Left cardiac atrium (tissue), 4 donors: ENCODE data around the gene SIT1. TPM values are rescaled to one million over a fixed set of nuclear protein-coding genes. Genes with fewer than 3 reads are reported as not detected.

Source experiments
- ATAC-seq, 2 donors: fragments of 200-7000 bp; cut with Tn5 transposase; one replicate each; pipeline ENCODE4 v1.9.1; 2020; ENCODE audit warnings: mild to moderate bottlenecking in 2 of 2, moderate library complexity in 2 of 2
- DNase-seq: peaks from one replicate; pipeline ENCODE4 v3.0.0-alpha.2; 2020
- intact Hi-C, 2 donors: fragments of 100-400 bp; cut with DNase I; formaldehyde crosslinking; loops; one replicate each; pipeline versions ENCODE4 v1.14.1 to v1.15.1; 2022 to 2023
- total RNA-seq, 2 donors: library from RNA; stranded (reverse); fragmentation: NEBNext Ultra II Directional; extraction: Animal tissue kit (Norgen Biotek cat#: 25700); gene quantifications; one replicate each; pipeline ENCODE4 v1.2.1, GENCODE V29; 2021
- donor health status: DM: no; HTN: yes; CAD: no.
- donor health status: DM: no; HTN: yes; CAD: no; lungs with severe emphysema.
- donor health status: DM: yes; HTN: yes; CAD: no.
- donor health status: Dilated cardiomyopathy.

Gene SIT1
- total RNA-seq, 2 donors from 2014 or later: 0.86 to 1.6 TPM

DNA sequence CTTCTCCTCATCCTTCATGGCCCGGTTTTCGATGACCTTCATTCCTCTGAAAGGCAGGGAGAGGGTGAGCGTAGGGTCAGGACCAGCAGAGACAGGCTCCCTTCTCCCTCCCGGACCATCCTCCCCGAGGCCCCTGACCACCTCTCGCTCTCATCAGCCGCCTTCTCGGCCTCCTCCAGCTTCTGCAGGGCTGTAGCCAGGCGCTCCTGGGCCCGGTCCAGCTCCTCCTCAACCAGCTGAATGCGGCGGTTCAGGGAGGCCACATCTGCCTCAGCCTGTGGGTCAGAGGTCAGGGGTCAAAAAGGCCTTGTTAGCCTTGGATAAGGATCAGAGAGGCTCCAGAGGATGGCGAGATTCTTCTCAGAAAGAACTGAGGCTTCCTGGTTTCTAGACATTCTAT is 34.8 kb upstream of the SIT1 start:
- no peak for ATAC-seq
- intact Hi-C loops: no loop called here
- DNase-seq: no peak

DNA sequence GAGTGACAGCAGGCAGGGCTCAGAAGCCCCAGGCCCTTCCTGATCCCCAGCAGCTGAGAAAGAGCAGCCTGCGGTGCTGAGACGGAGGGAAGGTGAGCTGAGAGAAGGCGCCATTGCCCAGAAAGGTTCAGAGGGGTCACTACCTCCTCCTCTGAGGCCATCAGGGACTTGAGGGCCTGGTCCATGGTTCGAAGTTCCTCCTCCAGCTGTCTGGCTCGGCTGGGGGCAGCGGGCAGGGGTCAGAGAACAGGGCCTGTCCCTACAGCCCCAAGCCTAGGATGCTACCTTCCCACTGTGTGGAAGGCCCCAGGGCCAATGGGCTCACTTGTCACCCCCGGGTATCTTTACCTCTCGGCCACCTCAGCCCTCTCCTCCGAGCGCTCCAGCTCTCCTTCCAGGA is 34.2 kb upstream of the SIT1 start:
- DNase-seq (no peak), ATAC-seq (no peak)
- intact Hi-C loops: no loop called here

DNA sequence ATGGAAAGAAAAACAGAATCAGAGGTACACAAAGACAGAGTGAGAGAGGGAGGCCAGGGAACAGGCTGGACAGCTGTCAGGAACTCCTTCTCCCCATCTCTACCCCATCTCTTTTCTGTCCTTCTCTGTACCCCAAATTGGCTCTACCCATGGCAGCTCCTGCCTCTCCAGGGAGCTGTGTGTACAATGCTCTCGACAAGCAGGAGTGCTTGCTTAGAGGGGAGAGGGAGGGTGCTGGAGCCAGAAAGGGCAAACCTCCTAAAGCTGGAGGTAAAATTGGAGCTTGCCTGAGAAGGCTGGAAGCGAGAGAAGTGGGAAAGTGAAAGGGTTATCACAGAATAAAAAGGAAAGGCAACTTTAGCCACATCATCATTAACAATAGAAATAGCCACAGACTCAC is 32.6 kb upstream of the SIT1 start:
- DNase-seq: no peak
- intact Hi-C loops: no loop called here
- ATAC-seq: no peak

DNA sequence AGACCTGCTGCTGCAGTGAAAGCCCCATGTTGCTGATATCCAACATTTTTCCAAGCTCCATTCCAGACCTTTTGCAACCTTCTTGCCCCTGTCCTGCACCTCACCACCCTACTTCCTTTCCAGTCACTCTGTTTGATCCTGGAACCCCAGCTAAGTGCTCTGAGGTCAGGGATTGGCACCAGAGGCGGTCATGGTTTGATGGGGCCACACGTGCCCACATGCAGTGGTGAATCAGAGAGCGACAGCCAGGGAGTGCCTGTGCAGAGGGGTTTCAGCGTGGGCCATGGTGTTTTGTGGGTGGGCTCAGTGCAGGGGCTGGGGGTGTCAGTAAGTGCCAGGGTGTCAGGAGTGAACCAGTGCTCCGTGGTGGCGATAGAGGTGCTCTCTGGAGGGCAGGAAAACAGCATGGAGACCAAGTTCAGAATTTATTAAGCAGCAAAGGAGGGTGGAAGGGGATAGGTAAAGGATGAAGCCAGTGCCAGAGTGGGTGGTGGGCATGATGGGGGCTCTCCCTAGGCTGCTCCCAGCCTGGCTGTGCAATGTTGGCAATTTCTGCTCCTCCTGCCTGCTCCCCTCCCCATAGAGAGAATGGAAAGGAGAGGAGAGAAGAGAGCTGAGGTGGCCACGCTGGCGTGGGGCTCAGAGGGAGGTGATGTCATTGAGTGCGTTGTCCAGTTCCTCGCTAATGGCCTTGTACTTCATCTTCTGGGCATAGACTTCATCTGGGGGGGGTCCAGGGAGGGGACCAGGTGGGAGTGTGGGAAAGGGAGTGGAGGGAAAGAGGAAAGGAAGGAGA is 32.0 kb upstream of the SIT1 start:
- intact Hi-C loops: no loop called here
- DNase-seq (no peak), ATAC-seq (no peak)

GRCh38 chr9:35682051-35682450 is 31.3 kb upstream of the SIT1 start:
- intact Hi-C loops: no loop called here
- no peak for DNase-seq

GRCh38 chr9:35681341-35682002 is 30.7 kb upstream of the SIT1 start:
- intact Hi-C loops: no loop called here
- no peak for DNase-seq
- ATAC-seq: no peak

More at GRCh38 chr9:35682051-35682450, 31.3 kb upstream of the SIT1 start:
- ATAC-seq: no peak

DNA sequence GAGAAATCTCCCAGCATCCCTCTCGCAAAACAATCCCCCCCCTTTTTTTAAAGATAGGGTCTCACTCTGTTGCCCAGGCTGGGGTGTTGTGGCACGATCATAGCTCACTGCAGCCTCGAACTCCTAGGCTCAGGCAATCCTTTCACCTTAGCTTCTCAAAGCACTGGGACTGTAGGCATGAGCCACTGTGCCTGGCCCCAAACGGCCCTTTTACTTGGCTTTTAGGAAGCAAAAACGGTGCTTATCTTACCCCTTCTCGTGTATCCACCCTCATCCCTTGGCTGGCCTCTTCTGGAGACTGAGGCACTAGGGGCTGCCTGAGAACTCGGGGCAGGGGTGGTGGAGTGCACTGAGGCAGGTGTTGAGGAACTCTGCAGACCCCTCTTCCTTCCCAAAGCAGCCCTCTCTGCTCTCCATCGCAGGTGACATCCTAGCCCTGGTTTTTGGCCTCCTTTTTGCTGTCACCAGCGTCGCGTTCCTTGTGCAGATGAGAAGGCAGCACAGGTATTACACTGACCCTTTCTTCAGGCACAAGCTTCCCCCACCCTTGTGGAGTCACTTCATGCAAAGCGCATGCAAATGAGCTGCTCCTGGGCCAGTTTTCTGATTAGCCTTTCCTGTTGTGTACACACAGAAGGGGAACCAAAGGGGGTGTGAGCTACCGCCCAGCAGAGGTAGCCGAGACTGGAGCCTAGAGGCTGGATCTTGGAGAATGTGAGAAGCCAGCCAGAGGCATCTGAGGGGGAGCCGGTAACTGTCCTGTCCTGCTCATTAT is 29.8 kb upstream of the SIT1 start:
- intact Hi-C loops: no loop called here
- no peak for DNase-seq
- ATAC-seq: peak in 1 of 2 donors; percentile 6

GRCh38 chr9:35679766-35680330 is 29.1 kb upstream of the SIT1 start:
- DNase-seq: no peak
- no peak for ATAC-seq
- intact Hi-C loops: no loop called here

GRCh38 chr9:35679091-35679490 is 28.4 kb upstream of the SIT1 start:
- DNase-seq: no peak
- ATAC-seq: no peak
- intact Hi-C loops: no loop called here

GRCh38 chr9:35675732-35676392 is 25.1 kb upstream of the SIT1 start:
- intact Hi-C loops: no loop called here
- ATAC-seq: peak; percentile 52 to 77
- DNase-seq: peak; percentile 58

DNA sequence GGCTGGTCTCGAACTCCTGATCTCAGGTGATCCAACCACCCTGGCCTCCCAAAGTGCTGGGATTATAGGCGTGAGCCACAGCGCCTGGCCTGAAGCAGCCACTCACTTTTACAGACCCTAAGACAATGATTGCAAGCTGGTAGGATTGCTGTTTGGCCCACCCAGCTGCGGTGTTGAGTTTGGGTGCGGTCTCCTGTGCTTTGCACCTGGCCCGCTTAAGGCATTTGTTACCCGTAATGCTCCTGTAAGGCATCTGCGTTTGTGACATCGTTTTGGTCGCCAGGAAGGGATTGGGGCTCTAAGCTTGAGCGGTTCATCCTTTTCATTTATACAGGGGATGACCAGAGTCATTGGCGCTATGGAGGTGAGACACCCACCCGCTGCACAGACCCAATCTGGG is 24.5 kb upstream of the SIT1 start:
- DNase-seq (no peak), ATAC-seq (no peak)
- intact Hi-C loops: no loop called here

DNA sequence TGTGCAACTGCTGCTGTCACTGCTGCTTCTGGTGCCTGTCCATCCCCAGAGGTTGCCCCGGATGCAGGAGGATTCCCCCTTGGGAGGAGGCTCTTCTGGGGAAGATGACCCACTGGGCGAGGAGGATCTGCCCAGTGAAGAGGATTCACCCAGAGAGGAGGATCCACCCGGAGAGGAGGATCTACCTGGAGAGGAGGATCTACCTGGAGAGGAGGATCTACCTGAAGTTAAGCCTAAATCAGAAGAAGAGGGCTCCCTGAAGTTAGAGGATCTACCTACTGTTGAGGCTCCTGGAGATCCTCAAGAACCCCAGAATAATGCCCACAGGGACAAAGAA is 23.3 kb upstream of the SIT1 start:
- ATAC-seq (no peak), DNase-seq (no peak)
- intact Hi-C loops: no loop called here

- peak; percentile 60 to 78 for ATAC-seq
- no peak for DNase-seq
- intact Hi-C loops: no loop called here
Observed at GRCh38 chr9:35673132-35674024, 22.6 kb upstream of the SIT1 start, which contains the start of gene CA9. Gene CA9, plus strand, starts transcription at chr9:35673928. Its CDS starts 32 bp downstream, at chr9:35673960.

GRCh38 chr9:35669331-35670145 is 18.8 kb upstream of the SIT1 start:
- intact Hi-C loops: no loop called here
- DNase-seq (no peak), ATAC-seq (no peak)

DNA sequence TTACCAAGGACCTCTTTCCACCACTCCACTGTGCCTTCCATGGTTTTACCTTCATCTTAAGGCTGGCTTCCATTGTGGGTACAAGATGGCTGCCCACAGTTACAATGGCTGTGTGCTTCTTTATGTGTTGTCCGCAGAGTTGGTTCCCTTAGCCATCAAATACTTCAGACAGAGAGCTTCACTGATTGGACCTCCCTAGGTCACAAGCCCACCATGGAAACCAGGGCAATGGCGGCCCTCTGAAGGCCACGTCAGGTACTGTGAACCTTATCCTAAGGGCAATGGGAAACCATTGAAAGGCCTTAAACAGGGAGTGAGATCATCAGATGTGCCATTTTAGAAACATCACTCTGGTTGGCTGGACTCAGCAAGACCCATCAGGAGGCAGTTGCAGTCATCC is 17.2 kb upstream of the SIT1 start:
- no peak for DNase-seq
- no peak for ATAC-seq
- intact Hi-C loops: no loop called here

DNA sequence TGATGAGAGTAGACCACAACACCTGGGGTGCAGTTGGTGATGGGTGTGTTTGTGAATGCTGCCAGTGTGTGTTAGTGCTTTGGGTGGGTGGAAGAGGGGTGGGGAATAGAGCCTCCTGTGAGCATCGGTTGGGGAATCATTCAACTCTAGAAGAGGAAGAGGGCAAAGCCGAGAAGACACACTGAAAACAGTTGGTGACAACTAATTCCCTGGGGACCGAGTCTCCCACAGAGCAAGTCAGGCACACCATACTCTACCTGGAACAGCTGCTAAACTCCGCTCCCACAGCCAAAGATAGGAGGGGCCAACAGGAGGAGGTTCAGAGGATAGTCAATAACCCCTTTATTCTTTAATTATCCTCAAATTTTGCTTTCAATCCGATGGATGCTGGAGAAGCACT is 15.8 kb upstream of the SIT1 start:
- intact Hi-C loops: no loop called here
- no peak for ATAC-seq
- no peak for DNase-seq

DNA sequence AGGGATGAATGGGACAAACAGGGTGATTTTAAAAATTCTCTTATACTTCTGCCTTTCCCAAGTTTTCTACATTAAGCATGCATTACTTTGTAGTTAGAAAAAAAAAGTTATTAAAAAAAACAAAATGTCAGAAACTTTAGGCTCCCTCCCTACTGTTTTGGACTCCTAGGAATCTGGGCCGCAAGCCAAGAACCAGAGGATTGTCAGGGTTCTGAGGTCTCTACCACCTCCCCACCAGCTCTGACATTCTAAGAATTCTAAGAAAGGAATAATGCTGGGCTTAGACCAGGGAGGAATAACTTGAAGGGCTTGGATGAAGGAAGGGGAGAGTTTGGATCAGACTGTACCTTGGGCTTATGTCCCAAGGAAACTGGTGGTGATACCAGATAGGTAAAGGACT is 15.3 kb upstream of the SIT1 start:
- intact Hi-C loops: no loop called here
- DNase-seq: no peak
- ATAC-seq: no peak

DNA sequence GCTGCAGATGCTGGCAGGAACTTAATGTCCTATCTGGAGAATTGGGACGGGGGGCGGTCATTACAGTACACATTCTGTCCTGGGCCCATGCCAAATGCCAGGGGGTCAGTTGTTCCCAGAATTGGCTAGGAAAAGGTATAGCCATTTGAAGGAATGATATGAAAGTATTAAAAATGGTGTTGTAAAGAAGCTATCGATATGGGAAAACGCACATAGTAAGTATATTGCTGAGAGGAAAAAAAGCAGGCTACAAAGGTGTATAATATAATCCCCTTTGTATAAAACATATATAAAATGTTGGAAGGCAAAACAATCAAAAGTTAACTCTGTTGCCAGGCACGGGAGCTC is 14.7 kb upstream of the SIT1 start:
- no peak for DNase-seq
- ATAC-seq: no peak
- intact Hi-C loops: no loop called here
